Cardiac fibroblast (primary cell): ENCODE data around the gene ALPI.
"Not testable (repeated sequence)": the region's sequence is repeated elsewhere in the genome, so short reads cannot be mapped to it uniquely, and the experiment has no call there.

ENCODE experiments used
- DNase-seq, 2 donors: peaks; one replicate each; pipeline versions ENCODE4 v3.0.0 to v3.0.0-alpha.2; 2010; ENCODE audit warnings: low read depth in 2 of 2
- H3K4me3 ChIP-seq, 2 donors: replicated peaks in 1 of 2; 1 replicate in 1 of 2; 2 replicates in 1 of 2; pipeline ENCODE4 v1.5.1; 2011; ENCODE audit warnings: low read depth in 2 of 2, low read length in 2 of 2, mild to moderate bottlenecking in 2 of 2, moderate library complexity in 1 of 2
- TF ChIP-seq, protein P1 (sequence below): IDR thresholded peaks from one replicate; pipeline ENCODE4 v1.5.1; 2011; ENCODE audit warnings: low read depth, mild to moderate bottlenecking, low read length, inconsistent platforms

Gene ALPI

DNA sequence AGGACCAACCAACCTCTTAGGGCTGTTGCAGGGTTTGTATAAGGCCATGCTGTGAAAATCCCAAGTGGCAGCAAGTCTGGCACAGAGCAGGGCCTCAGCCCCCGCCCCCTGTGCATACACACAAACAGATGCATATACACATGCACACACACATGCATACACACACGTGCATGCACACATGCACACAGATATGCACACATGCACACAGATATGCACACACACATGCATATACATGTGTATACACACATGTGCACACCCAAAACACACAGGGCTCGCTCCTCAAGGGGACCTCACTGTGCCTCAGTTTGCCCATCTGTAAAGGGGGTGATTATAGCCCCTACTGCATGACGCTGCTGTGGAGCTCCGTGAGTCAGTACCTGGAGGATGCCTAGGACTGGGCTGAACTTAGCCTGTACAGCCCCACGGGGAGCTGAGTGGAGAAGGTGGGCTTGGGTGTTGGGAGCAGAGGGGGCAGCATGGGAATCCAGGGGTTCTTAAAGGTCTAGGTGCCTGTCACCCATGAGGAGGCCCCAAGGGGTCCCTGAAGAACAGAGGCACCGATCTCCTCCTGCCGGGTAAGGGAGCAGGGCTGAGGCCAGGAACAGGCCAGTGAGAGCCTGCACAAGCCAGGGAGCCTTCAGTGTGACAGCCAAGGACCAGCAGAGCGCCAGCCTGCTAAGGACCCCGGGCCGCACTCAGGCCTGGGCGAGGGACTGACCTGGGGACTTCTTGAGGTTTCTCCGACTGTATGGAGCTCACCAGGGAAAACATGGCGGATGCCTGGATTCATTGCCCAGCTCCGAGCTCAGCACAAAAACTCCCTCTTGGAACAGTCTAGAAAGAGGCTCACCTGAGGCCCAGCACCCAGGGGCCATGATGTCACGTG is 24.0 kb upstream of the ALPI start:
- no peak overlapping the region for H3K4me3 ChIP-seq
- no peak for DNase-seq
- TF ChIP-seq, protein P1, sequence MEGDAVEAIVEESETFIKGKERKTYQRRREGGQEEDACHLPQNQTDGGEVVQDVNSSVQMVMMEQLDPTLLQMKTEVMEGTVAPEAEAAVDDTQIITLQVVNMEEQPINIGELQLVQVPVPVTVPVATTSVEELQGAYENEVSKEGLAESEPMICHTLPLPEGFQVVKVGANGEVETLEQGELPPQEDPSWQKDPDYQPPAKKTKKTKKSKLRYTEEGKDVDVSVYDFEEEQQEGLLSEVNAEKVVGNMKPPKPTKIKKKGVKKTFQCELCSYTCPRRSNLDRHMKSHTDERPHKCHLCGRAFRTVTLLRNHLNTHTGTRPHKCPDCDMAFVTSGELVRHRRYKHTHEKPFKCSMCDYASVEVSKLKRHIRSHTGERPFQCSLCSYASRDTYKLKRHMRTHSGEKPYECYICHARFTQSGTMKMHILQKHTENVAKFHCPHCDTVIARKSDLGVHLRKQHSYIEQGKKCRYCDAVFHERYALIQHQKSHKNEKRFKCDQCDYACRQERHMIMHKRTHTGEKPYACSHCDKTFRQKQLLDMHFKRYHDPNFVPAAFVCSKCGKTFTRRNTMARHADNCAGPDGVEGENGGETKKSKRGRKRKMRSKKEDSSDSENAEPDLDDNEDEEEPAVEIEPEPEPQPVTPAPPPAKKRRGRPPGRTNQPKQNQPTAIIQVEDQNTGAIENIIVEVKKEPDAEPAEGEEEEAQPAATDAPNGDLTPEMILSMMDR, result no peak

DNA sequence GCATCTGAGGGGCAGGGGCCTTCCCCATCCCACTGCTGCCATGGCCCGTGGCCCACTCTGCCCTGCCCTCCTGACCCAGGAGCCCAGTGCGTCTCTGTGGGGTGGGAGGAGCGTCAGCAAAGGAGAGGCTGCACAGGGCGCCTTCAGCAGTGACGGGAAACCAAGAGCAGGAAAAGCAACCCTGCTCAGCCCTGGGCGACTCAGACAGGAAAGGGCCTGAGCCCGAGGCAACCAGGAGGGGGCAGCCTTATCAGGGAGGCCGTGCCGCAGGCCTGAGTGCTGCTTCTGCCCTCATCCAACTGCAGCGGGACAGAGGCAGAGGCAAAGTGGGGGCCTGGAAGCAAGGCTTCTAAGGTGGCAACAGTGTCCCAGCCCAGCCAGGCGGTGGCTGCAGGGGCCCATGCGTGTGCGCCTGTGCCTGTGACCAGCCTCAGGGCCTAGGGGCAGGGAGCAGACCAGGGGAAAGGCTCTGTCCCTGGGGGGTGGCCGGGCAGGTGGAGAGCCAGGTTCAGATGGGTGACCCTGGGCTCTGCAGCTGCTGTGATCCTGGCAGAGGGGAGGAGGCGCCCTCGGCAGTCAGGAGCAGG is 23.3 kb upstream of the ALPI start:
- TF ChIP-seq, protein P1, result peak; percentile 13
- no peak for DNase-seq
- no peak overlapping the region for H3K4me3 ChIP-seq

DNA sequence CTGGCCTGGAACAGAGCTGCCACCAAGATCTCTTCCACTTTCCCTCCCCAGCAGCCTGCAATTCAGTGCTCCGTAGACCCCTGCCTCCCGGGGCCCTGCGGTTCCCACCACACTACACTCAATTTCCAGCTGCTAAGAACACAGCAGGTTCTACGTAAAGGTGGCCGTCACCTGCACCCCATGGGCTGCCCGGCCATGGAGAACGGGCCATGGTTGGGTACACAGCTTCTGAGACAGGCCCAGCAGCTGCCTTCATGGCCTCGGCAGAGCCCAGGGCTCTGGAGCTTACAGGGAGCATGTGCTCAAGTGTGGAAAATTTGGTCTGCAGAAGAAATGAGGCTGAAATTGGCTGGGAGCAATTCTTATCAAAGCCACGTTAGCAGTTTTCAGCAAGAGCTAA is 22.3 kb upstream of the ALPI start:
- not testable (repeated sequence) for H3K4me3 ChIP-seq, DNase-seq

DNA sequence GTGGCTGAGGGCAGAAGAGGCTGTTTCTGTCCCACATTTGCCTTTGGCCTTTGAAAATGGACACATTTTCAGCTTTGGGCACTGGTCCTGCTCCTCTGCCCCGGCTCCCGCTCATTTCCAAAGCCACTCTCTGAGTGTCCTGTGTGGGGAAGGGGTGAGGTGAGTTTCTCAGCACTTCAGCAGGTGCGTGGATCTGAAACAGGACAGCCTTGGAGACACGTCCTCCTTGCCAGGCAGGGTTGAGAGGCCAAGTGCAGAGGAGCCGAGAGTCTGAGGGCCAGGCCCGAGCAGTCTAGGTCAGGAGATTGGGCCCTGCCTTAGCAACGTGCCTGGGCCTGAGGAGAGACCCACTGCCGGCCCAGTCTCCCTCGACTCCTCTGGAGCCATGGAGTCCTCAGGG is 21.9 kb upstream of the ALPI start:
- no peak for DNase-seq
- TF ChIP-seq, protein P1, result no peak
- no peak overlapping the region for H3K4me3 ChIP-seq

DNA sequence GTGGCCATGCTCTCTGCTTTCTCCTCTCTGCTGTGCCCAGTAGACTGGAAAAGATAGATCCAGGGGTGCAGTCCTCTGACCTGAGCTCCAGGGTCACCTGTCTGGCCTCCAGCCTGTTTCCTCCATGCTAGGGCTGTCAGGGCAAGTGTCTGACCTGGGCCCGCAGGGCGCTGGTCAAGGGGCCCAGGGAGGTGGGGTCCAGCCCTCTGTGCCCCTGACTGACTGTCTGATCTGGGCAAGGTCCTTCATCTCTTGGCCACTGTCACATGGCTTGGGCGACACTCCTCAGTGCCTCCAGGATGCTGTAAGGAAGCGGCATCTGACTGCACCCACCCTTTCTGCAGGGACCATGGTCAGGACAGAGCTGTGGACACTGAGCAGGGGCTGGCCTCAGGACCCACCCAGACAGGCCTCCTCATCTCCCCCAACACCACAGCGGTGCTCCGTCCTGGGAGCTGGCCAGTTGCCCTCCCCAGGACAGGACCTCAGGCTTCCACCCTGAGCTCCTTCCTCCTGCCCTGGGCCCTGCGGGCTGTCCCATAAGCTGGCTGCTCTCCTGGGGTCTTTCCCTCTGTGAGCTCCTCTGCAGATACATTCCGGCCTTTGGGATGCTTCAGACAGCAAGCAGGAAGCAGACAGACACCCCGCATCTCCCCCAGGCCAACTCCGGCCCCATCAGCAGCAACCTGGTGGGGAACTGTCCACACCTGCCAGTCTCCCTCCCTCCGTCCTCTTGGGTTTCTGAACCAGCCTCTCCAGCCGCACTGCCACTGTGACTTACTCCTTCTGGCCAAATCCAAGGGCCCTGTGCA is 21.2 kb upstream of the ALPI start:
- TF ChIP-seq, protein P1, result no peak
- no peak for DNase-seq
- no peak overlapping the region for H3K4me3 ChIP-seq

DNA sequence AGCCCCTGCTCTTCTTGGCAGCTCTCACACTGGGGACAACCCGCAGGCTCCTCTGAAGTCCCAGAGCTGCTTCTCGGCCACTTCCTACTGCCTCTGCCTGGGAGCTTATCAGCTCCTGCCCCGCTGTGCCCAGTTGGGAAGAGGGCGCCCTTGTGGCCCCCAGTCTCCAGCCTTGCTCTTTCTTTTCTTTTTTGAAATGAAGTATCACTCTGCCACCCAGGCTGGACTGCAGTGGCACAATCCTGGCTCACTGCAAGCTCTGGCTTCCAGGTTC is 20.6 kb upstream of the ALPI start:
- DNase-seq, result no peak
- TF ChIP-seq, protein P1, result no peak
- no peak overlapping the region for H3K4me3 ChIP-seq

DNA sequence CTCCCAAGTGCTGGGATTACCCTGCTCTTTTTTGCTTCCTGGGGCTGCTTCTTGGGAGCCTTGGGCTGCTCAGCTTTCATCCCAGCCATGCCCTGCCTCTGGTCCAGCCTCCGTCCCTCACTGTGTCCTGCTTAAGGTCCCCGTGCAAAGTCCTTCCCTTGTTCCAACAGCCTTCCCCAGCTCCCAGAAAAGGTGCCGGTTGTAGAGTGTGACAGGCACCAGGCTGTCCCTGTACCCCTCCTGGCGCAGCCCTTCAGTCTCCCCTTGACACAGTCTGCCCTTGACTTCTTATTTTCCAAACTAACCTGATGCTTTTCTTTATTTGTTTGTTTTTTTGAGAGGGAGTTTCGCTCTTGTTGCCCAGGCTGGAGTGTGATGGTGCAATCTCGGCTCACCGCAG is 20.1 kb upstream of the ALPI start:
- H3K4me3 ChIP-seq, result no peak overlapping the region
- TF ChIP-seq, protein P1, result no peak
- DNase-seq, result no peak
